CD4-positive, alpha-beta T cell treated with Interleukin-4 for 4 hours (primary cell): ENCODE measurements around the gene C19orf85.

Experiments
- DNase-seq: peaks from one replicate; pipeline ENCODE4 v3.0.0-alpha.2; 2020

The C19orf85 gene

GRCh38 chr19:55436847-55437246 lies 27.7 kb downstream of the C19orf85 start:
- DNase-seq, result no peak

GRCh38 chr19:55435020-55435419 lies 29.5 kb downstream of the C19orf85 start:
- no peak for DNase-seq

- no peak for DNase-seq
Measured at GRCh38 chr19:55434356-55434919, 30.1 kb downstream of the C19orf85 start.

GRCh38 chr19:55433292-55433691 lies 31.3 kb downstream of the C19orf85 start:
- no peak for DNase-seq

- DNase-seq, result no peak
Measured at GRCh38 chr19:55432241-55432959, 32.2 kb downstream of the C19orf85 start.

- no peak for DNase-seq
Measured at GRCh38 chr19:55431183-55431582, 33.4 kb downstream of the C19orf85 start.

- DNase-seq, result no peak
Measured at GRCh38 chr19:55426042-55426441, 38.5 kb downstream of the C19orf85 start.

- DNase-seq, result no peak
Measured at GRCh38 chr19:55424518-55424917, 40.0 kb downstream of the C19orf85 start.

GRCh38 chr19:55423225-55424005 lies 41.1 kb downstream of the C19orf85 start:
- no peak for DNase-seq

GRCh38 chr19:55421281-55421680 lies 43.3 kb downstream of the C19orf85 start:
- peak; percentile 51 for DNase-seq

GRCh38 chr19:55419624-55420236 lies 44.8 kb downstream of the C19orf85 start:
- no peak for DNase-seq

GRCh38 chr19:55419103-55419502 lies 45.4 kb downstream of the C19orf85 start:
- no peak for DNase-seq

GRCh38 chr19:55418185-55418584 lies 46.4 kb downstream of the C19orf85 start:
- peak; percentile 61 for DNase-seq
